Inflammatory macrophage treated with lipopolysaccharide for 4 hours (primary cell): Measurements from ENCODE around the gene GRM7.

Source experiments
- DNase-seq: peaks from one replicate; pipeline ENCODE4 v3.0.0-alpha.2; 2020

The GRM7 gene

GRCh38 chr3:7744850-7745249 is 883.9 kb downstream of the GRM7 start:
- no peak for DNase-seq

DNA sequence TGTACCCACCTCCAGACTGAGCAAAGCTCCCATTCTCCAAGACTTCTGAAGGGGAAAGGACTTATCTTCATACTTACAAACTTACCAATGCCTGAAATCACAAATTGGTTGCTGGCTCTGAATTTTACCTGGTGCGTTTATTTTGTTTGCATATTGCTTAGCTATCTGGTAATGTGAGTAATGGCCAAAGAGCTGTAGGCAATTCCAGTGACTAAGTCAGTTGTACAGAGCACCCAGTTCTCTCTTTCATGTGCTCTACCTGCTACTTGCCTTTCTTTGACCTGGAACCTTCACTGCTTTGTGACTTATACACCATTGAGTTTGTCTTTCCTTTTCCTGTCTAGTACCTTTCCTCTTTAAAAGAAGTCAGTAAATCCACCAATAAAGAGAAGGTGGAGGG is 884.8 kb downstream of the GRM7 start:
- no peak for DNase-seq

DNA sequence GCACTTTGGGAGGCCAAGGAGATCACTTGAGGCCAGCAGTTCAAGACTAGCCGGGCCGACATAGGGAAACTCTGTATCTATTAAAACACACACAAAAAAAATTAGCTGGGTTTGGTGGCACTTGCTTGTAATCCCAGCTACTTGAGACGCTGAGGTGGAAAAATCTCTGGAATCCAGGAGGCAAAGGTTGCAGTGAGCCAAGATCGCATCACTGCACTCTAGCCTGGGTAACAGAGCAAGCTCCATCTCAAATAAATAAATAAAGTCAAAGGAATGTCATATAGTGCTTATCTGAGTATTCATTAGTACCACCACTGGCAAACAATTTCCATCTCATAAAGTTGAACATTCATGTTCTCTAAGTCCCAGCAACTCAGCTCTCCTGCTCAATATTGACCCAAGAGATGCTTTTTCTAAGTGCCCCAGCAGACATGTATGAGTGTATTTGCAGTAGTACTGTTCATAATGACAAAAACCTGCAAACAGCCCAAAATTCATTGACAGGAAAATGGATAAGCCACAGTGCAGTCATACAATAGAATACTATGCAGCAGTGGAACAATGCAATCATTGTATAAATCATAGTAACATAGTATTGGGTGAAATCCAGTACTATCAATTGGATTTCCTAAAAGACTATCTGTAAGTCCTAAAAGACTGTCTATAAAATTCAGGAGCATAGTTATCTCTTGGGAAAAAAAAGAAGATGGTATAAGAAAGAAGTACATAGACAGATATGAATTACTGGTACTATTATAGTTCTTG is 889.2 kb downstream of the GRM7 start:
- DNase-seq = no peak

- no peak for DNase-seq
Observed at GRCh38 chr3:7752005-7752404, 891.1 kb downstream of the GRM7 start.

- DNase-seq = no peak
Observed at GRCh38 chr3:7754653-7755441, 893.9 kb downstream of the GRM7 start.

DNA sequence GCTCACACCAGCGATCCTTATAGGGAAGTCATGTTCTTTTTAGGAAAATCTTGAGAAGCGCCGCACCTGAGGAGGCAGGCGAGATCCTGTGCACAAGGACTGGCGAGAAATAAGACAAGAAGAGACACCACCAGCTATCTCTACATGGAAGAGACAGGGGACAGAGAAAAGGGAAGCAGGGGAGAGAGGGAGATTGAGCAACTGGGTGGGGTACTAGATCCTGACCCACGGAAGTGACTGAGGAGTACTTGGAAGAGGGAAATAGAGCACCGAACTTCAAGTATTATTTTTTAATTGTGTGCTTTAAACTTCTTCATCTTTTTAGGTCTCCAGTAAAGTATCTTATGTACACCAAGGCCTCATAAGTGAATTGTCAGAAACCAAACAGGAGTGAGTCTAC is 898.7 kb downstream of the GRM7 start:
- DNase-seq = peak; percentile 49

- no peak for DNase-seq
Observed at GRCh38 chr3:7760718-7761117, 899.8 kb downstream of the GRM7 start.

- DNase-seq = no peak
Observed at GRCh38 chr3:7764115-7764514, 903.2 kb downstream of the GRM7 start.

DNA sequence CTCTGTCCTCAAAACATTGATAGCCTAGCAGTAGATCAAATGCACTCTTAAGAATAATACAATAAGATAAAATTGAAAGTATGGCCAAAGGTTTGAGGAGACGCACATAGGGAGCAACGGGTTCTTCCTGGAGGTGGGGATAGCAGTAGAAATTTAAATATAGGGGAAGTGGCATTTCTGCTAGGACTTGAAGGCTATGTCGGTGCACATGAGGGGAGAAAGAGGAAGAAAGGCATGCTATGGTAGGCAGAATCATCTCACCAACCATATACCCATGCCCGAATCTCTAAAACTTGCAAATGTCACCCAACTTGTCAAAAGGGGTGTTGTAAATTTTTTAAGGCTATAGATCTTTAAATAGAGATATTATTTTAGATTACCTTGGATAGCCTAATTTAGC is 905.6 kb downstream of the GRM7 start:
- DNase-seq = peak; percentile 26

- DNase-seq = peak; percentile 56
Observed at GRCh38 chr3:7779331-7779730, 918.4 kb downstream of the GRM7 start.

DNA sequence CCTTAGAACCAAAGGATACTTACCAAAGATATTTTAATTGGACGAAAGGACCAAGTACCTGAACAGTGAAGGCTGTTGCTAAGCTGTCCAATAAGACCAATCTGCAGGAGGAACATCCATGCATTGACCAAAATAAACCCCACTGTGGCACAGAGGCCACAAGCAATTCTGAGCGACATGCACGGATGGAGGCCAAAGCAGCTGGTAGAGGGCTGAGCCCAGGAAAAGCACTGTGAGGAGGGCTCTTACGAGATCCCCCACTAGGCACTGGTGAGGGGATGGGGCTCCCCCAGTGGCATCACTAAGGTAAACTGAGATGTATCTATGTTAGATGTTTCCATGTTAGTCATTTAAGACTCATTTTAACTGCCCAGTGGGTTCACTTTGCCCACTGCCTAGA is 920.5 kb downstream of the GRM7 start:
- DNase-seq = no peak

DNA sequence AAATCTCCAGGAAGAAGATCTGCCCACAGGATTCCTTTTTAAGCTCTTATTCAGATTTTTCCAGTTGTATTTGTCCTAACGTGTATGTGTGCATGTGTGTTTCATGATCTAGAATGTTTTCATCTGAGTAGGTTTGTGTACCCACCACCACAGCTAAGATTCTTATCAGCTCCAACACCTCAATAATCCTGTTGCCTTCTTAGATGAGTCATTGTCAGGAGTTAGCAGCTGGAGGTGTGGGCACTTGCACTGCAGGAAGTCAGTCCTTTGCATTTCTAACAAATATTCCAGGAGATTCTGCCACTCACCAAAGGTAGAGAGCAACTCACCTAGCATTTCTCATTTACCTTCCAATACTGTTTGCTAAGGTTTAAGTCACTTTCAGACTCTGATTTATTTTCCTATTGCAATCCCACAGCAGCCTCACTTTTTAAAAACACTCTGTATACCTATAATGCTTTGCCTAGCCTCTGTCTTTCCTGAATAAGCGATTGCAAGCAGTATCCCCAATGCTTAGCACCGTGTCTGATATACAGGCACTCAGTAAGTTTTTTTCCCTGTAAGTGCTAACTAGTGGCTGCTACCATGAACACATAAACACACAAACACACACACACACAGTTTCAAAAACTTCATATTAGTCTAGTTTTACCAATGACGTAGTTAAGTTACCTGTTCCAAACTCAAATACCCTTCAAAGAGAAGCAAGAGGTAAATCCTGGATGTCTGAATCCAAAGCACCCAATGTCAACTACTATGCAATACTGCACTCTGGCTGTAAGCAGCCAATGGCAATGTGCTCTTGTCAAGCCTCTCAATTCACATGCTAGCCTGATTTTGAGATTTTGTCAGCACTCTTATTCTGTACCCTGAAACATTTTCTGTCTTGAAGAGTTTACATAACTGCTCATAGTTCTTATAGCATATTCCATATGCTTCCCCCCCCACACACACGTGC is 927.2 kb downstream of the GRM7 start:
- DNase-seq = no peak

GRCh38 chr3:7788881-7789280 is 928.0 kb downstream of the GRM7 start:
- no peak for DNase-seq

- DNase-seq = no peak
Observed at GRCh38 chr3:7789324-7789723, 928.4 kb downstream of the GRM7 start.

- no peak for DNase-seq
Observed at GRCh38 chr3:7790141-7790540, 929.2 kb downstream of the GRM7 start.
